GM12878 (cell line): ENCODE results near the gene TRMO. TPM values are rescaled to one million over a fixed set of nuclear protein-coding genes. Genes with fewer than 3 reads are reported as not detected.

Experiments
- ATAC-seq: fragments of 200-7000 bp; cut with Tn5 transposase; 3 replicates; pipeline ENCODE4 v1.9.1; 2020; ENCODE audit warnings: mild to moderate bottlenecking, moderate library complexity
- BruUV-seq: library from RNA; stranded (reverse); fragments of 400-500 nt; replicated peaks from 2 replicates; lab custom pipeline; 2021; lab: Mats Ljungman, UMichigan
- CTCF ChIA-PET: fragments of 300-600 bp; sonication (Branson Sonifier 250); formaldehyde crosslinking; extraction: SDS; loops from one replicate; lab custom pipeline; 2021; ENCODE audit warnings: inconsistent platforms; lab: Yijun Ruan, JAX
- POLR2A ChIA-PET: fragments of 350-600 bp; formaldehyde crosslinking; extraction: SDS; loops from one replicate; lab custom pipeline; 2021; ENCODE audit warnings: inconsistent platforms; lab: Charles Lee
- RAD21 ChIA-PET: fragments of 300-600 bp; sonication (Branson Sonifier 250); formaldehyde crosslinking; loops from one replicate; lab custom pipeline; 2023; ENCODE audit warnings: antibody characterized with exemption; ENCODE audit not compliant: unreplicated experiment; lab: Charles Lee
- SMC1A ChIA-PET: fragments of 300-600 bp; sonication (Branson Sonifier 250); formaldehyde crosslinking; loops from one replicate; lab custom pipeline; 2023; ENCODE audit not compliant: unreplicated experiment, uncharacterized antibody; lab: Charles Lee
- DNase-seq: peaks from one replicate; pipeline ENCODE4 v3.0.0-alpha.2; 2011; ENCODE audit warnings: low read depth, low spot score
- FAIRE-seq: peaks from 3 replicates; lab custom pipeline; 2011; peaks lifted over from hg19 to GRCh38; lab: Jason Lieb, UNC
- H2AFZ ChIP-seq: 2 replicates; pipeline ENCODE4 v1.6.0; 2011; ENCODE audit warnings: low read depth, low read length, control low read depth; ENCODE audit not compliant: control insufficient read depth
- H3K27ac ChIP-seq: 2 replicates; pipeline ENCODE4 v1.5.1; 2011; ENCODE audit warnings: control low read depth; ENCODE audit not compliant: control insufficient read depth, insufficient read depth
- H3K27me3 ChIP-seq, 2 experiments: replicated peaks in 1 of 2; 2 replicates each; pipeline versions ENCODE4 v1.6.0 to v1.6.1; 2011; ENCODE audit warnings: low read length in 1 of 2; ENCODE audit not compliant: control insufficient read depth in 2 of 2, insufficient read depth in 2 of 2
- H3K36me3 ChIP-seq, 2 experiments: 2 replicates each; pipeline ENCODE4 v1.5.1; 2011; ENCODE audit warnings: low read length in 1 of 2; ENCODE audit not compliant: control insufficient read depth in 2 of 2, insufficient read depth in 2 of 2
- H3K4me1 ChIP-seq: 2 replicates; pipeline ENCODE4 v1.6.1; 2011; ENCODE audit warnings: mild to moderate bottlenecking, low read length, moderate library complexity, mixed read lengths; ENCODE audit not compliant: control insufficient read depth, insufficient read depth
- H3K4me2 ChIP-seq: 2 replicates; pipeline ENCODE4 v1.6.0; 2011; ENCODE audit warnings: control low read depth; ENCODE audit not compliant: control insufficient read depth, insufficient read depth
- H3K4me3 ChIP-seq: fragments of 200-600 bp; sonication (generic); 2 replicates; pipeline ENCODE4 v1.5.1; 2016
- H3K79me2 ChIP-seq: 2 replicates; pipeline ENCODE4 v1.6.0; 2011; ENCODE audit warnings: low read length; ENCODE audit not compliant: control insufficient read depth, insufficient read depth
- H3K9ac ChIP-seq: 2 replicates; pipeline ENCODE4 v1.8.0; 2011; ENCODE audit warnings: low read length, control low read depth, mixed read lengths; ENCODE audit not compliant: control insufficient read depth, insufficient read depth
- H3K9me3 ChIP-seq: replicated peaks from 3 replicates; pipeline ENCODE4 v1.5.1; 2011; ENCODE audit warnings: mild to moderate bottlenecking, low read length; ENCODE audit not compliant: control insufficient read depth, insufficient read depth
- H4K20me1 ChIP-seq: 2 replicates; pipeline ENCODE4 v1.6.0; 2011; ENCODE audit not compliant: control insufficient read depth, insufficient read depth
- CHD4 ChIP-seq: fragments of 200-600 bp; sonication (generic); IDR thresholded peaks from 2 replicates; pipeline ENCODE4 v1.6.1; 2016; ENCODE audit warnings: mild to moderate bottlenecking
- DPF2 ChIP-seq: fragments of 450-650 bp; IDR thresholded peaks from 2 replicates; pipeline ENCODE4 v1.6.1; 2017; ENCODE audit warnings: mild to moderate bottlenecking
- EZH2 ChIP-seq: IDR thresholded peaks from 2 replicates; pipeline ENCODE4 v1.6.1; 2012; ENCODE audit warnings: low read depth, mild to moderate bottlenecking, control low read depth, inconsistent platforms, low read length, borderline replicate concordance; ENCODE audit not compliant: control insufficient read depth
- HDAC6 ChIP-seq: fragments of 200-600 bp; sonication (generic); IDR thresholded peaks from one replicate; pipeline ENCODE4 v1.8.0; 2017; ENCODE audit warnings: antibody characterized with exemption; ENCODE audit not compliant: unreplicated experiment
- MTA2 ChIP-seq: fragments of 450-650 bp; IDR thresholded peaks from 2 replicates; pipeline ENCODE4 v1.6.1; 2016; ENCODE audit warnings: low read depth, mild to moderate bottlenecking, moderate library complexity
- NRF1 ChIP-seq: conservative IDR thresholded peaks from 2 replicates; pipeline ENCODE4 v1.6.1; 2011; ENCODE audit warnings: mild to moderate bottlenecking, low read depth, low read length, improper control_type of control experiment
- PKNOX1 ChIP-seq: fragments of 450-650 bp; IDR thresholded peaks from 2 replicates; pipeline ENCODE4 v1.6.1; 2016; ENCODE audit warnings: mild to moderate bottlenecking
- POLR2AphosphoS2 ChIP-seq: IDR thresholded peaks from 2 replicates; pipeline ENCODE4 v1.6.1; 2011; ENCODE audit warnings: low read depth, mild to moderate bottlenecking, low read length, improper control_type of control experiment, moderate library complexity
- RAD51 ChIP-seq: fragments of 450-650 bp; IDR thresholded peaks from 2 replicates; pipeline ENCODE4 v1.6.1; 2016; ENCODE audit warnings: moderate library complexity, mild to moderate bottlenecking, inconsistent platforms
- SREBF2 ChIP-seq: IDR thresholded peaks from 2 replicates; pipeline ENCODE4 v1.6.1; 2012; ENCODE audit warnings: mild to moderate bottlenecking, low read length
- SUZ12 ChIP-seq: fragments of 200-600 bp; sonication (generic); IDR thresholded peaks from one replicate; pipeline ENCODE4 v1.6.1; 2018; ENCODE audit warnings: antibody characterized with exemption, mild to moderate bottlenecking; ENCODE audit not compliant: unreplicated experiment
- ZNF217 ChIP-seq: fragments of 450-650 bp; IDR thresholded peaks from 2 replicates; pipeline ENCODE4 v1.6.1; 2017; ENCODE audit warnings: antibody characterized with exemption, mild to moderate bottlenecking
- ZNF24 ChIP-seq: fragments of 450-650 bp; IDR thresholded peaks from 2 replicates; pipeline ENCODE4 v1.6.1; 2017; ENCODE audit warnings: antibody characterized with exemption, mild to moderate bottlenecking
- WGBS: methylation state at CpG from one replicate; pipeline ENCODE4 v1.1.6; 2016; ENCODE audit warnings: low lambda C conversion rate; ENCODE audit not compliant: insufficient replicate concordance, insufficient coverage; ENCODE audit errors: missing lambda C conversion rate; 5-methylcytosine and 5-hydroxymethylcytosine counted together
- in situ Hi-C: fragments of 300-500 bp; cut with MboI; formaldehyde crosslinking; loops from 9 replicates; pipeline ENCODE4 v1.14.3; 2018; ENCODE audit warnings: mixed read lengths
- intact Hi-C: fragments of 100-400 bp; cut with micrococcal nuclease; formaldehyde crosslinking; loops from one replicate; pipeline ENCODE4 v1.14.2; 2022; ENCODE audit not compliant: unreplicated experiment
- polyA plus RNA-seq, 11 experiments: library from polyadenylated mRNA; depleted of rRNA in 4 of 11; unstranded in 6 of 11; stranded (reverse) in 5 of 11; fragments of >200 nt; fragmentation: Nextera tagmentation in 4 of 11; fragmentation: Illumina TruSeq in 1 of 11; extraction: Ambion mirVana in 4 of 11; extraction: Trizol in 1 of 11; gene quantifications; 1 replicate in 1 of 11; 2 replicates in 10 of 11; pipeline versions ENCODE4 v1.2.1 to v1.2.3, GENCODE V29; 2011 to 2016; ENCODE audit warnings: inconsistent platforms in 2 of 11, missing spikeins in 2 of 11, low read depth in 1 of 11
- total RNA-seq, 4 experiments: library from RNA; depleted of rRNA in 3 of 4; stranded (reverse); fragments of >200 nt in 3 of 4; fragmentation: Illumina TruSeq in 1 of 4; extraction: Trizol in 1 of 4; gene quantifications; 2 replicates each; pipeline versions ENCODE4 v1.2.1 to v1.2.3, GENCODE V29; 2013 to 2021

TRMO gene
- total and polyA plus RNA-seq, 10 of the 15 experiments (the other 5 are each of a cell fraction or from before 2014, with no cell fraction given) = 5.8 to 23.6 (median 15.3) TPM

- 0% methylated on average over 1 of the region's 1 CpG for WGBS
- ChIA-PET CTCF (interaction anchor here (1.0 to 1.5 kb wide), 2 partner anchors 8 to 65 kb away, joined by 4 to 5 read pairs; no protein-coding TSS in a partner anchor), POLR2A (no interaction called here), RAD21 (no interaction called here), SMC1A (interaction anchor here (0.6 kb wide), 1 partner anchor 143 kb away, joined by 3 read pairs; no protein-coding TSS in a partner anchor)
- in situ Hi-C loops (no loop called here), intact Hi-C loops (no loop called here)
- no peak overlapping the region for H3K4me2 ChIP-seq
- H2AFZ ChIP-seq = no peak overlapping the region
- no peak overlapping the region for H3K9ac ChIP-seq
- H3K4me1 ChIP-seq = no peaks in the 10 kb centered on the region
- H3K27me3 ChIP-seq = no peaks in the 10 kb centered on the region; a peak in 2 of 4 replicates
- H3K4me3 ChIP-seq = no peak overlapping the region
- no TSS peak for BruUV-seq
- FAIRE-seq = no peak
- ATAC-seq = peak; percentile 49
- no peaks in the 10 kb centered on the region for H3K9me3 ChIP-seq
- no peak overlapping the region for H3K27ac ChIP-seq
- no peak for DNase-seq
- no peaks in the 10 kb centered on the region for H3K79me2 ChIP-seq
- no peaks in the 10 kb centered on the region for H4K20me1 ChIP-seq
- no peaks in the 10 kb centered on the region for H3K36me3 ChIP-seq
- TF ChIP-seq MTA2 = no peak
- TF ChIP-seq PKNOX1 = no peak
- TF ChIP-seq SREBF2 = no peak
- TF ChIP-seq DPF2 = no peak
- no peak for TF ChIP-seq CHD4
- TF ChIP-seq ZNF217 = no peak
- TF ChIP-seq, all 136 proteins: peak for 0
Observed at GRCh38 chr9:97966493-97966892, 44.2 kb upstream of the TRMO start.

- DNase-seq (no peak), FAIRE-seq (no peak), ATAC-seq (no peak)
- Histone ChIP-seq H3K4me2 (no peak overlapping the region), H4K20me1 (no peaks in the 10 kb centered on the region), H2AFZ (no peak overlapping the region), H3K79me2 (no peaks in the 10 kb centered on the region), H3K9ac (no peak overlapping the region), H3K27ac (no peak overlapping the region), H3K4me3 (no peak overlapping the region), H3K9me3 (no peaks in the 10 kb centered on the region), H3K36me3 (no peaks in the 10 kb centered on the region), H3K27me3 (no peaks in the 10 kb centered on the region; a peak in 2 of 4 replicates), H3K4me1 (no peaks in the 10 kb centered on the region)
- intact Hi-C loops = no loop called here
- ChIA-PET RAD21 (no interaction called here), POLR2A (interaction anchor here (0.7 kb wide), 1 partner anchor 90 kb away, joined by 3 read pairs; no protein-coding TSS in a partner anchor), SMC1A (interaction anchor here (0.6 kb wide), 1 partner anchor 406 kb away, joined by 4 read pairs; no protein-coding TSS in a partner anchor), CTCF (no interaction called here)
- no TSS peak for BruUV-seq
- in situ Hi-C loops = no loop called here
- TF ChIP-seq POLR2AphosphoS2 (no peak), RAD51 (no peak), NRF1 (no peak), EZH2 (no peak), HDAC6 (no peak), SUZ12 (no peak), ZNF24 (no peak)
Observed at GRCh38 chr9:97964901-97965300, 42.6 kb upstream of the TRMO start.
